Gastroesophageal sphincter (tissue), 3 donors: ENCODE results near the gene TBC1D8.

Experiments
- EP300 ChIP-seq: sonication (generic); formaldehyde crosslinking; IDR thresholded peaks from one replicate; pipeline ENCODE4 v1.6.1; 2017; ENCODE audit warnings: antibody characterized with exemption, mild to moderate bottlenecking
- POLR2A ChIP-seq, 2 donors: fragments of 450-650 bp; IDR thresholded peaks; one replicate each; pipeline ENCODE4 v1.6.1; 2017; ENCODE audit warnings: antibody characterized with exemption in 2 of 2, mild to moderate bottlenecking in 2 of 2, moderate library complexity in 1 of 2
- POLR2AphosphoS5 ChIP-seq: sonication (generic); formaldehyde crosslinking; IDR thresholded peaks from one replicate; pipeline ENCODE4 v1.6.1; 2017; ENCODE audit warnings: antibody characterized with exemption
- TF ChIP-seq, protein P1 (sequence below), 4 experiments: fragments of 200-600 bp in 2 of 4; fragments of 450-650 bp in 2 of 4; sonication (generic) in 1 of 4; IDR thresholded peaks; one replicate each; pipeline ENCODE4 v1.5.1; 2017 to 2019; ENCODE audit warnings: antibody characterized with exemption in 4 of 4, mild to moderate bottlenecking in 2 of 4, moderate library complexity in 2 of 4

DNA sequence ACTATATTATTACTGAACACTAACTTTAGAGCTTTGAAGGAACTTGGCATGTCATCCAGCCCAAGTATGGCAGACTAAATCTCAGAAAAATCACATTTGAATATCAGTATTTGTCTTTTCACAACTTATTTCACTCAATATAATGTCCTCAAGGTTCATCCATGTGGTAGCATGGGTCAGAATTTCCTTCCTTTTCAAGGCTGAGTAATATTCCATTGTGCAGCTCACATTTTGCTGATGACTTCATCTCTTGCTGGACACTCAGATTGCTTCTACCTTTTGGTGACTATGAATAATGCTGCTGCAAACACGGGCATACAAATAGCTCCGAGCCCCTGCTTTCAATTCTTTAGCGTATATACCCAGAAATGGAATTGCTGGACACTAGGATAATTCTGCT is 102.4 kb downstream of the TBC1D8 start:
- TF ChIP-seq POLR2A (IDR thresholded peaks at IDR 0.05) (no peak), EP300 (no peak), POLR2AphosphoS5 (no peak)
- TF ChIP-seq, protein P1, sequence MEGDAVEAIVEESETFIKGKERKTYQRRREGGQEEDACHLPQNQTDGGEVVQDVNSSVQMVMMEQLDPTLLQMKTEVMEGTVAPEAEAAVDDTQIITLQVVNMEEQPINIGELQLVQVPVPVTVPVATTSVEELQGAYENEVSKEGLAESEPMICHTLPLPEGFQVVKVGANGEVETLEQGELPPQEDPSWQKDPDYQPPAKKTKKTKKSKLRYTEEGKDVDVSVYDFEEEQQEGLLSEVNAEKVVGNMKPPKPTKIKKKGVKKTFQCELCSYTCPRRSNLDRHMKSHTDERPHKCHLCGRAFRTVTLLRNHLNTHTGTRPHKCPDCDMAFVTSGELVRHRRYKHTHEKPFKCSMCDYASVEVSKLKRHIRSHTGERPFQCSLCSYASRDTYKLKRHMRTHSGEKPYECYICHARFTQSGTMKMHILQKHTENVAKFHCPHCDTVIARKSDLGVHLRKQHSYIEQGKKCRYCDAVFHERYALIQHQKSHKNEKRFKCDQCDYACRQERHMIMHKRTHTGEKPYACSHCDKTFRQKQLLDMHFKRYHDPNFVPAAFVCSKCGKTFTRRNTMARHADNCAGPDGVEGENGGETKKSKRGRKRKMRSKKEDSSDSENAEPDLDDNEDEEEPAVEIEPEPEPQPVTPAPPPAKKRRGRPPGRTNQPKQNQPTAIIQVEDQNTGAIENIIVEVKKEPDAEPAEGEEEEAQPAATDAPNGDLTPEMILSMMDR (IDR thresholded peaks at IDR 0.05) = no peak
